Left lung (tissue), 10 donors: ENCODE data around the gene ERCC8. TPM values are rescaled to one million over a fixed set of nuclear protein-coding genes. Genes with fewer than 3 reads are reported as not detected.

Experiments
- ATAC-seq: fragments of 200-7000 bp; cut with Tn5 transposase; one replicate; pipeline ENCODE4 v1.9.1; 2020; ENCODE audit warnings: moderate library complexity
- DNase-seq, 4 donors: peaks; one replicate each; pipeline ENCODE4 v3.0.0-alpha.2; 2013 to 2020
- H3K27ac ChIP-seq, 2 donors: fragments of 200-600 bp; sonication (generic) in 1 of 2; one replicate each; pipeline versions ENCODE4 v1.5.0 to v1.8.0; 2020 to 2021
- H3K27me3 ChIP-seq, 2 donors: fragments of 200-600 bp; sonication (generic) in 1 of 2; one replicate each; pipeline versions ENCODE4 v1.5.0 to v1.8.0; 2020 to 2021
- H3K36me3 ChIP-seq, 2 donors: fragments of 200-600 bp; sonication (generic) in 1 of 2; one replicate each; pipeline versions ENCODE4 v1.5.0 to v1.8.0; 2020 to 2021
- H3K4me1 ChIP-seq, 2 donors: fragments of 200-600 bp; one replicate each; pipeline ENCODE4 v1.8.0; 2021
- H3K4me3 ChIP-seq, 2 donors: fragments of 200-600 bp; sonication (generic) in 1 of 2; one replicate each; pipeline versions ENCODE4 v1.5.0 to v1.8.0; 2020 to 2021; ENCODE audit warnings: mild to moderate bottlenecking in 1 of 2
- H3K9me3 ChIP-seq, 2 donors: fragments of 200-600 bp; sonication (generic) in 1 of 2; one replicate each; pipeline versions ENCODE4 v1.5.0 to v1.8.0; 2020 to 2021
- CTCF ChIP-seq, 2 donors: fragments of 200-600 bp; sonication (generic) in 1 of 2; IDR thresholded peaks; one replicate each; pipeline versions ENCODE4 v1.5.0 to v1.8.0; 2021; ENCODE audit warnings: antibody characterized with exemption in 2 of 2
- intact Hi-C, 2 donors: fragments of 100-400 bp; cut with DNase I; formaldehyde crosslinking; loops; one replicate each; pipeline versions ENCODE4 v1.11.2 to v1.14.2; 2022
- polyA plus RNA-seq, 6 donors: library from polyadenylated mRNA; unstranded; fragments of 120-200 nt; gene quantifications; one replicate each; pipeline ENCODE4 v1.2.1, GENCODE V29; 2013; ENCODE audit not compliant: insufficient read length in 6 of 6
- total RNA-seq, 2 donors: library from RNA; stranded (reverse); fragmentation: NEBNext Ultra II Directional; extraction: Animal tissue kit (Norgen Biotek cat#: 25700); gene quantifications; one replicate each; pipeline ENCODE4 v1.2.1, GENCODE V29; 2021
- donor health status: DM: no; HTN: yes; CAD: no.
- donor health status: DM: no; HTN: no; CAD: no.

The ERCC8 gene
- total and polyA plus RNA-seq, 8 donors = 8.7 to 28.5 (median 23.2) TPM

- intact Hi-C loops = no loop called here
These were observed 115.2 kb downstream of the ERCC8 start for GRCh38 chr5:60829490-60830266.

GRCh38 chr5:60827201-60827600 lies 117.7 kb downstream of the ERCC8 start:
- no peaks in the 10 kb centered on the region for H3K27me3 ChIP-seq
- H3K4me1 ChIP-seq = no peaks in the 10 kb centered on the region
- no peak overlapping the region for H3K4me3 ChIP-seq
- no peaks in the 10 kb centered on the region for H3K9me3 ChIP-seq
- no peak for DNase-seq
- no peak for ATAC-seq
- intact Hi-C loops = no loop called here
- no peak for TF ChIP-seq CTCF (IDR thresholded peaks at IDR 0.05)
- H3K27ac ChIP-seq = no peak overlapping the region
- H3K36me3 ChIP-seq = no peaks in the 10 kb centered on the region

More at GRCh38 chr5:60829490-60830266, 115.2 kb downstream of the ERCC8 start:
- Histone ChIP-seq H3K4me1 (no peaks in the 10 kb centered on the region), H3K36me3 (no peaks in the 10 kb centered on the region), H3K9me3 (no peaks in the 10 kb centered on the region), H3K4me3 (no peak overlapping the region), H3K27me3 (no peaks in the 10 kb centered on the region), H3K27ac (no peak overlapping the region)
- ATAC-seq = no peak
- no peak for TF ChIP-seq CTCF (IDR thresholded peaks at IDR 0.05)
- no peak for DNase-seq

GRCh38 chr5:60826653-60827052 lies 118.2 kb downstream of the ERCC8 start:
- Histone ChIP-seq H3K27ac (no peak overlapping the region), H3K36me3 (no peaks in the 10 kb centered on the region), H3K9me3 (no peaks in the 10 kb centered on the region), H3K4me1 (no peaks in the 10 kb centered on the region), H3K4me3 (no peak overlapping the region), H3K27me3 (no peaks in the 10 kb centered on the region)
- DNase-seq (no peak), ATAC-seq (no peak)
- intact Hi-C loops = no loop called here
- TF ChIP-seq CTCF (IDR thresholded peaks at IDR 0.05) = no peak

Other genes starting within 250 kb of the ERCC8 start
- 1 to 10 TPM; 1.3 to 3.0 TPM for gene DEPDC1B, start 244.9 kb downstream of the ERCC8 start, total RNA-seq
- gene DEPDC1B, start 244.9 kb downstream of the ERCC8 start, polyA plus RNA-seq = 10 to 100 TPM in 4 of 6 donors, 1 to 10 TPM in 2; 8.4 to 21.4 (median 11.8) TPM
- 10 to 100 TPM; 10.9 to 15.0 TPM for gene ELOVL7, start 100.8 kb downstream of the ERCC8 start, total RNA-seq
- gene ELOVL7, start 100.8 kb downstream of the ERCC8 start, polyA plus RNA-seq = 1 to 10 TPM; 2.3 to 5.4 (median 4.3) TPM
- gene NDUFAF2, start 135 bp upstream of the ERCC8 start, total RNA-seq = 10 to 100 TPM; 18.4 to 25.5 TPM
- gene NDUFAF2, start 135 bp upstream of the ERCC8 start, polyA plus RNA-seq = 10 to 100 TPM; 25.9 to 32.7 (median 30.2) TPM
- gene SMIM15, start 217.4 kb upstream of the ERCC8 start, total RNA-seq = 10 to 100 TPM; 53.3 to 61.6 TPM
- 10 to 100 TPM; 66.2 to 78.0 (median 69.1) TPM for gene SMIM15, start 217.4 kb upstream of the ERCC8 start, polyA plus RNA-seq